ENCODE results near the gene KIF4A. TPM values are rescaled to one million over a fixed set of nuclear protein-coding genes. Genes with fewer than 3 reads are reported as not detected.

KIF4A gene
- total and polyA plus RNA-seq, 10 of the 15 experiments (the other 5 are each of a cell fraction or from before 2014, with no cell fraction given): 10.8 to 28.8 (median 22.5) TPM

DNA sequence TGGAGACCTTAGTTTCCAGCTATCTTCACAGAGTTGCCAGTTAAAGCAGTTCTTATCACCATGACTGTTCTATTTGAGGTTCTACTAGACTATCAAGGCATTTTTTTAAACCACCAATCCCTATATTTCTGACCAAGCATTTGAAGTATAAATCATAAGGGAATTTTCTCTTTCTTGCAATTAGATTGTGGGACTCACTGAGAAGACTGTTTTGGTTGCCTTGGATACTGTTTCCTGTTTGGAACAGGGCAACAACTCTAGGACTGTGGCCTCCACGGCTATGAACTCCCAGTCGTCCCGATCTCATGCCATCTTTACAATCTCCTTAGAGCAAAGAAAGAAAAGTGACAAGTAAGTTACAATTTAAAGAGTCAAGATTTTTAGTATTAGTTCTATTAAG is 11.8 kb downstream of the KIF4A start:
- Histone ChIP-seq H2AFZ (ENCODE audit: control insufficient read depth, low read depth, low read length) (no peak overlapping the region), H3K27me3 (replicated peaks in 1 of 2; ENCODE audit: control insufficient read depth in 2 of 2, insufficient read depth in 2 of 2, low read length in 1 of 2) (no peaks in the 10 kb centered on the region), H3K79me2 (ENCODE audit: control insufficient read depth, insufficient read depth, low read length) (no peaks in the 10 kb centered on the region), H3K9ac (ENCODE audit: control insufficient read depth, insufficient read depth, low read length) (no peak overlapping the region), H4K20me1 (ENCODE audit: control insufficient read depth, insufficient read depth) (no peaks in the 10 kb centered on the region), H3K4me2 (ENCODE audit: control insufficient read depth, insufficient read depth) (no peak overlapping the region), H3K4me1 (ENCODE audit: control insufficient read depth, insufficient read depth, low read length) (no peaks in the 10 kb centered on the region), H3K4me3 (no peak overlapping the region), H3K27ac (ENCODE audit: control insufficient read depth, insufficient read depth) (no peak overlapping the region), H3K9me3 (replicated peaks; ENCODE audit: control insufficient read depth, insufficient read depth, low read length) (no peaks in the 10 kb centered on the region), H3K36me3 (ENCODE audit: control insufficient read depth in 2 of 2, insufficient read depth in 2 of 2, low read length in 1 of 2) (peaks cover 0 to 2% of the 10 kb centered on the region in 2 experiments; a peak in 1 of 4 replicates)
- BruUV-seq (replicated peaks): no TSS peak
- in situ Hi-C loops (cut with MboI): no loop called here
- intact Hi-C loops (cut with micrococcal nuclease; ENCODE audit: unreplicated experiment): no loop called here
- no peak for DNase-seq (ENCODE audit: low read depth, low spot score)
- ChIA-PET CTCF (interaction anchor here (1.0 kb wide), 1 partner anchor 129 kb away, joined by 3 read pairs; no protein-coding TSS in a partner anchor), RAD21 (ENCODE audit: unreplicated experiment) (no interaction called here), POLR2A (no interaction called here), SMC1A (ENCODE audit: uncharacterized antibody, unreplicated experiment) (interaction anchor here (0.6 to 2.3 kb wide), 3 partner anchors 11 to 273 kb away, joined by 3 to 5 read pairs (median 4); no protein-coding TSS in a partner anchor)
- FAIRE-seq: no peak
- WGBS (ENCODE audit: insufficient coverage, insufficient replicate concordance, low lambda C conversion rate, missing lambda C conversion rate): 60% methylated on average over 3 of the region's 3 CpGs
- no peak for ATAC-seq
- TF ChIP-seq, protein P1, sequence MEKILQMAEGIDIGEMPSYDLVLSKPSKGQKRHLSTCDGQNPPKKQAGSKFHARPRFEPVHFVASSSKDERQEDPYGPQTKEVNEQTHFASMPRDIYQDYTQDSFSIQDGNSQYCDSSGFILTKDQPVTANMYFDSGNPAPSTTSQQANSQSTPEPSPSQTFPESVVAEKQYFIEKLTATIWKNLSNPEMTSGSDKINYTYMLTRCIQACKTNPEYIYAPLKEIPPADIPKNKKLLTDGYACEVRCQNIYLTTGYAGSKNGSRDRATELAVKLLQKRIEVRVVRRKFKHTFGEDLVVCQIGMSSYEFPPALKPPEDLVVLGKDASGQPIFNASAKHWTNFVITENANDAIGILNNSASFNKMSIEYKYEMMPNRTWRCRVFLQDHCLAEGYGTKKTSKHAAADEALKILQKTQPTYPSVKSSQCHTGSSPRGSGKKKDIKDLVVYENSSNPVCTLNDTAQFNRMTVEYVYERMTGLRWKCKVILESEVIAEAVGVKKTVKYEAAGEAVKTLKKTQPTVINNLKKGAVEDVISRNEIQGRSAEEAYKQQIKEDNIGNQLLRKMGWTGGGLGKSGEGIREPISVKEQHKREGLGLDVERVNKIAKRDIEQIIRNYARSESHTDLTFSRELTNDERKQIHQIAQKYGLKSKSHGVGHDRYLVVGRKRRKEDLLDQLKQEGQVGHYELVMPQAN (conservative IDR thresholded peaks at IDR 0.05): no peak
- TF ChIP-seq EGR1 (IDR thresholded peaks at IDR 0.05; ENCODE audit: borderline replicate concordance in 1 of 2, low read depth in 2 of 2, low read length in 2 of 2) (no peak), MEF2A (IDR thresholded peaks at IDR 0.05; ENCODE audit: insufficient read depth, low read depth, low read length) (no peak), BMI1 (IDR thresholded peaks at IDR 0.05; ENCODE audit: borderline replicate concordance) (no peak), CHD1 (IDR thresholded peaks at IDR 0.05; ENCODE audit: low read depth, low read length) (no peak), FOXM1 (IDR thresholded peaks at IDR 0.05; ENCODE audit: low read depth, low read length) (no peak), CBX3 (IDR thresholded peaks at IDR 0.05; ENCODE audit: borderline replicate concordance, low read depth) (no peak), SIX5 (IDR thresholded peaks at IDR 0.05; ENCODE audit: low read depth, low read length, severe bottlenecking) (no peak)
- TF ChIP-seq, protein P2, sequence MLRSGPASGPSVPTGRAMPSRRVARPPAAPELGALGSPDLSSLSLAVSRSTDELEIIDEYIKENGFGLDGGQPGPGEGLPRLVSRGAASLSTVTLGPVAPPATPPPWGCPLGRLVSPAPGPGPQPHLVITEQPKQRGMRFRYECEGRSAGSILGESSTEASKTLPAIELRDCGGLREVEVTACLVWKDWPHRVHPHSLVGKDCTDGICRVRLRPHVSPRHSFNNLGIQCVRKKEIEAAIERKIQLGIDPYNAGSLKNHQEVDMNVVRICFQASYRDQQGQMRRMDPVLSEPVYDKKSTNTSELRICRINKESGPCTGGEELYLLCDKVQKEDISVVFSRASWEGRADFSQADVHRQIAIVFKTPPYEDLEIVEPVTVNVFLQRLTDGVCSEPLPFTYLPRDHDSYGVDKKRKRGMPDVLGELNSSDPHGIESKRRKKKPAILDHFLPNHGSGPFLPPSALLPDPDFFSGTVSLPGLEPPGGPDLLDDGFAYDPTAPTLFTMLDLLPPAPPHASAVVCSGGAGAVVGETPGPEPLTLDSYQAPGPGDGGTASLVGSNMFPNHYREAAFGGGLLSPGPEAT (IDR thresholded peaks at IDR 0.05; ENCODE audit: low read depth): no peak
- TF ChIP-seq, protein P3, sequence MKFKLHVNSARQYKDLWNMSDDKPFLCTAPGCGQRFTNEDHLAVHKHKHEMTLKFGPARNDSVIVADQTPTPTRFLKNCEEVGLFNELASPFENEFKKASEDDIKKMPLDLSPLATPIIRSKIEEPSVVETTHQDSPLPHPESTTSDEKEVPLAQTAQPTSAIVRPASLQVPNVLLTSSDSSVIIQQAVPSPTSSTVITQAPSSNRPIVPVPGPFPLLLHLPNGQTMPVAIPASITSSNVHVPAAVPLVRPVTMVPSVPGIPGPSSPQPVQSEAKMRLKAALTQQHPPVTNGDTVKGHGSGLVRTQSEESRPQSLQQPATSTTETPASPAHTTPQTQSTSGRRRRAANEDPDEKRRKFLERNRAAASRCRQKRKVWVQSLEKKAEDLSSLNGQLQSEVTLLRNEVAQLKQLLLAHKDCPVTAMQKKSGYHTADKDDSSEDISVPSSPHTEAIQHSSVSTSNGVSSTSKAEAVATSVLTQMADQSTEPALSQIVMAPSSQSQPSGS (IDR thresholded peaks at IDR 0.05; ENCODE audit: low read length): no peak
- TF ChIP-seq, protein P4, sequence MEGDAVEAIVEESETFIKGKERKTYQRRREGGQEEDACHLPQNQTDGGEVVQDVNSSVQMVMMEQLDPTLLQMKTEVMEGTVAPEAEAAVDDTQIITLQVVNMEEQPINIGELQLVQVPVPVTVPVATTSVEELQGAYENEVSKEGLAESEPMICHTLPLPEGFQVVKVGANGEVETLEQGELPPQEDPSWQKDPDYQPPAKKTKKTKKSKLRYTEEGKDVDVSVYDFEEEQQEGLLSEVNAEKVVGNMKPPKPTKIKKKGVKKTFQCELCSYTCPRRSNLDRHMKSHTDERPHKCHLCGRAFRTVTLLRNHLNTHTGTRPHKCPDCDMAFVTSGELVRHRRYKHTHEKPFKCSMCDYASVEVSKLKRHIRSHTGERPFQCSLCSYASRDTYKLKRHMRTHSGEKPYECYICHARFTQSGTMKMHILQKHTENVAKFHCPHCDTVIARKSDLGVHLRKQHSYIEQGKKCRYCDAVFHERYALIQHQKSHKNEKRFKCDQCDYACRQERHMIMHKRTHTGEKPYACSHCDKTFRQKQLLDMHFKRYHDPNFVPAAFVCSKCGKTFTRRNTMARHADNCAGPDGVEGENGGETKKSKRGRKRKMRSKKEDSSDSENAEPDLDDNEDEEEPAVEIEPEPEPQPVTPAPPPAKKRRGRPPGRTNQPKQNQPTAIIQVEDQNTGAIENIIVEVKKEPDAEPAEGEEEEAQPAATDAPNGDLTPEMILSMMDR (IDR thresholded peaks at IDR 0.05 in 2 of 3, conservative IDR thresholded peaks at IDR 0.05 in 1 of 3; ENCODE audit: control insufficient read depth in 2 of 3, extremely low read depth in 1 of 3, insufficient read depth in 1 of 3, low read depth in 3 of 3, low read length in 3 of 3): no peak
- TF ChIP-seq, protein P5, sequence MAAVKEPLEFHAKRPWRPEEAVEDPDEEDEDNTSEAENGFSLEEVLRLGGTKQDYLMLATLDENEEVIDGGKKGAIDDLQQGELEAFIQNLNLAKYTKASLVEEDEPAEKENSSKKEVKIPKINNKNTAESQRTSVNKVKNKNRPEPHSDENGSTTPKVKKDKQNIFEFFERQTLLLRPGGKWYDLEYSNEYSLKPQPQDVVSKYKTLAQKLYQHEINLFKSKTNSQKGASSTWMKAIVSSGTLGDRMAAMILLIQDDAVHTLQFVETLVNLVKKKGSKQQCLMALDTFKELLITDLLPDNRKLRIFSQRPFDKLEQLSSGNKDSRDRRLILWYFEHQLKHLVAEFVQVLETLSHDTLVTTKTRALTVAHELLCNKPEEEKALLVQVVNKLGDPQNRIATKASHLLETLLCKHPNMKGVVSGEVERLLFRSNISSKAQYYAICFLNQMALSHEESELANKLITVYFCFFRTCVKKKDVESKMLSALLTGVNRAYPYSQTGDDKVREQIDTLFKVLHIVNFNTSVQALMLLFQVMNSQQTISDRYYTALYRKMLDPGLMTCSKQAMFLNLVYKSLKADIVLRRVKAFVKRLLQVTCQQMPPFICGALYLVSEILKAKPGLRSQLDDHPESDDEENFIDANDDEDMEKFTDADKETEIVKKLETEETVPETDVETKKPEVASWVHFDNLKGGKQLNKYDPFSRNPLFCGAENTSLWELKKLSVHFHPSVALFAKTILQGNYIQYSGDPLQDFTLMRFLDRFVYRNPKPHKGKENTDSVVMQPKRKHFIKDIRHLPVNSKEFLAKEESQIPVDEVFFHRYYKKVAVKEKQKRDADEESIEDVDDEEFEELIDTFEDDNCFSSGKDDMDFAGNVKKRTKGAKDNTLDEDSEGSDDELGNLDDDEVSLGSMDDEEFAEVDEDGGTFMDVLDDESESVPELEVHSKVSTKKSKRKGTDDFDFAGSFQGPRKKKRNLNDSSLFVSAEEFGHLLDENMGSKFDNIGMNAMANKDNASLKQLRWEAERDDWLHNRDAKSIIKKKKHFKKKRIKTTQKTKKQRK (IDR thresholded peaks at IDR 0.05; ENCODE audit: low read depth, low read length): no peak

Data from GM12878 (cell line).